Right renal cortex interstitium (tissue), 3 donors: ENCODE measurements around the gene EPS8. TPM values are rescaled to one million over a fixed set of nuclear protein-coding genes. Genes with fewer than 3 reads are reported as not detected.

Source experiments
- DNase-seq, 3 donors: peaks; one replicate each; pipeline ENCODE4 v3.0.0-alpha.2; 2013; ENCODE audit warnings: low read depth in 3 of 3, low spot score in 2 of 3
- polyA plus RNA-seq, 3 donors: library from polyadenylated mRNA; unstranded; fragments of 120-200 nt; gene quantifications; one replicate each; pipeline ENCODE4 v1.2.1, GENCODE V29; 2013; ENCODE audit not compliant: insufficient read length in 3 of 3

The EPS8 gene
- polyA plus RNA-seq, 3 donors = 62.4 to 62.7 (median 62.6) TPM

GRCh38 chr12:15800278-15800677, 11.1 kb upstream of the EPS8 start:
- no peak for DNase-seq

DNA sequence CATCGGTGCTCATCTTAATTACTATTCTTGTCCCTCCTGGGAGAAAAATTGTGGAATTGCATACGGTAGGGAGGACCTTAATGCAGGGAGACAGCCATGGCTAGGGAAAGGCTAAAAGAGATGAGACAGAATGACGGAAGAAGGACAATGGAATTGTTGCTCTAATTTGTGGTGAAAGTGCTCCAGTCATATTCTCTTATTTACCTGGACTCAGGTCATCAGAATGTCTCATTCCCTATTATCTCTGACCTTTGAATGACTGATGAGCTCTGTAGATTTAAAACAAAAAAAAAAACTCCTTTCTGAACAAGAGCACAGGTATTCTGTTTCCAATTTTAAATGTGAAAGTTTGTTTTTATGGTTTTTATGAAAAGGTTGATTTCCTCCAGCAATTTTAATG, 8.6 kb upstream of the EPS8 start:
- no peak for DNase-seq

GRCh38 chr12:15796493-15797141, 7.4 kb upstream of the EPS8 start:
- DNase-seq = no peak

- no peak for DNase-seq
Observed at GRCh38 chr12:15794836-15795235, 5.6 kb upstream of the EPS8 start.

- no peak for DNase-seq
Observed at GRCh38 chr12:15794196-15794595, 5.0 kb upstream of the EPS8 start.

- DNase-seq = peak in 1 of 3 donors; percentile 44
Observed at GRCh38 chr12:15788233-15789219, 662 bp downstream of the EPS8 start.

- DNase-seq = no peak
Observed at GRCh38 chr12:15787778-15788177, 1.4 kb downstream of the EPS8 start.

DNA sequence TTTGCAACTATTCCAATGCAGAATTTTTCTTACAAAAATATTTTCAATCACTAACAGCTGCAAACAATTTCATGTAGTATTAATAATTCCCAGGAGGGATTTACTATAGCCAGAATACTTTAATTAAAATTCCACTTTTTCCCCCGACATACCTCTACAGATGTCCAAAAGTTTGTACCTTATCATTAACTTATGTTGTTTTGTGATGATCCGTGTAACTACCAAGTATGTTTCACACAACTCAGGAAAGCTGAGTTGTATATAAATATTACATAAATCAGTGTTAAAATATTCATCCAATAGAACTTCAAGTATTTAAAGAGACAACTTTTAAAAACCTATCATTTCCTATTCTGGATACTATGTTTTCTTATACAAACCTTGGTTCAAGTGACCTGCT, 2.4 kb downstream of the EPS8 start:
- no peak for DNase-seq

DNA sequence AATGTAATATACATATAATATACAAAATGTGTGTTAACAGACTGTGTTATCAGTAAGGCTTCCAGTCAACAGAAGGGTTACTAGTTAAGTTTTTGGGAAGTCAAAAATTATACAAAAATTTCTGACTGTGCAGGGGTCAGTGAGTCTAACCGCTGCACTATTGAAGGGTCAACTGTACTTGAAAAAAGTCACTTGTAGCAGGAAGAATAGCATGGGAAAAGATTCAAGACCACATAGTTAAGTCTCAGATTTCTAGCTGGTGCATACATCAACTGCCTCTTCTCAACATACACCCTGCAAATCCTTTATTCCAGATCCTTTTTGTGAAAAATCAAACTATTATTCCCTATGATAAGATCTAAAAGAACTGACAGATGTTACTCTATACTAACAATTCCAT, 5.9 kb downstream of the EPS8 start:
- no peak for DNase-seq

DNA sequence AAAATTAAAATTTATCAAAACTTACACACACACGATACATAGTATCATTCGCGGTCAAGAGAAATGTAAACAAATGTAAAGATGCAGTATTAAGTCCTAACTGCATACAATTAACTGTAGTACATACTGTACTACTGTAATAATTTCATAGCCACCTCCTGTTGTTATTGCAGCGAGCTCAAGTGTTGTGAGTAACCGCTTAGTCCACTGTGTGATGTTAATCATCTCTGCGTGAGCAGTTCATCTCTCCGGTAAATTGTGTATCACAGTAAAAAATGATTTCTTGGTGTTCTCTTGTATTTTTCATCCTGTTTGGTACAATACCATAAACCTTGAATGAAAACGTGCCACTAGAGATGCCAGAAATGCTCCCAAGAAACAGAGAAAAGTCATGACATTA, 6.5 kb downstream of the EPS8 start:
- no peak for DNase-seq

DNA sequence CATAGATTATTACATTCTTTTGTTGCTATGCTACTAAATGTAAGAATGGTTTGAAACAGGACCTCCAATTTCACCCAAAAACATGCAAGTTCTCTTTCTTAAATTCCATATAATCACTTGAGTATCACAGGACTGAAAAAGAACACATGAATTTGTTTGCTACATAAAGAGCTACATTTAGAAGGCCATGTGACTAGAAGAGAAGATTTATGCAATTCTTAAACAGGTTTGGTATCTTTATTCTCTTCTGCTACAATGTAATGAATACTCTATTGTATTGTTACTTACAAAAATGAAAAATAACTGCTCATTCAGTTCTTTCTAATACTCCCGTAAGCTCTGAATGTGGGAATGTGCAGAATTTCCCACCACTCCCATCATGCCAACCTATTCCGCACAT, 9.3 kb downstream of the EPS8 start:
- no peak for DNase-seq

DNA sequence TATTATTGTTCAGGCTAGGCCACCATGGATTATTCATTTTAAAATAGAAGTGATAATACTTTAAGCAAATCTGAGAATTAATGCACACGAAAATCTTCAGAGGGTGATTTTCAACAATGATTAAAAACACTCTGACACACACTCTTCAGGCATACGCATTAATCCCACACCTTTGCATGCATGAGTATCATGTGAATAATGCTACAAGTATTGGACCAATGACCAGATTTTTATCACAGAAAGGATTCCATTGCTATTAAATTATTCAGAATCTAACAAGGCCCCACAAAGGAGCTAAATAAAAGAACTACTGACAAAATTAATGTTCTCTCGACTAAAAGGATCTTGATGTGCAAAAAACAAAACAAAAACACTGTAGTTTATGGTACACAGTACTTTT, 11.1 kb downstream of the EPS8 start:
- no peak for DNase-seq

GRCh38 chr12:15777355-15778012, 11.7 kb downstream of the EPS8 start:
- DNase-seq = no peak

DNA sequence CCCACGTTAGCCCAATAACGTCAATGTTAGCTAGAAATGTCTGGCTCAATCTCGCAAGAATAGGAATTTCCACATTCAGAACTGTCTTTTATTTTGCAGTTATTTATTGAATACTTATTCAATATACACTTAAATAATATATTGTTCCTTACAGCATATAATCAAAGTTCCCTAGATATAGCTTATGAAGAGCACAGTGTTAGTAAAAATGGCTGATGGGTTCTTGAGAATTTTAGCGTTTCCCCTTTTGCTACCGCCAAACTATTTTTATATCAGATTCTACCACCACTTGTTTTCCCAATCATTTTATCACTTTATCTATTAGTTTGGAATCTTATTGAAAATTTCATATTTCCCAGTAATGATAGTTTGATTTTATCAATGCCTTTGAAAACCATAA, 12.7 kb downstream of the EPS8 start:
- DNase-seq = no peak

GRCh38 chr12:15774819-15775218, 14.4 kb downstream of the EPS8 start:
- DNase-seq = no peak

GRCh38 chr12:15772405-15773018, 16.7 kb downstream of the EPS8 start:
- DNase-seq = no peak

DNA sequence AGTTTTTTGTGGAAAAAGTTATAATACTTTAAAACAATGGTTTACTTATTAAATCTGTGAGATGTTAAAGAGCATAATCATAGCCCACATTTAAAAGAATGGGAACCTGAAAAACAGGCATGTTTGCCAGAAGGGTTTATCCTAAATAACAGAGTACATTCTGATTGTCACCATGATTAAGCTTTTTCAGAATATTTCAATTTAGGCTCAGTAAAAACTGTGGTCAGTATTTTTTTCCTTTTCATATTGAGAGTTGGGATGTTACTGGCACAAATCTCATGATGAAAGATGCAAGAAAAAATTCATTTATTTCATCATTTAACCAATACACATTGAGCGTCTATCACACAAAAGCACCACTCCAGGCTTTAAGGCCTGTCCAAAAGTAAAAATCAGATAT, 18.6 kb downstream of the EPS8 start:
- DNase-seq = no peak

- no peak for DNase-seq
Observed at GRCh38 chr12:15770021-15770420, 19.2 kb downstream of the EPS8 start.

DNA sequence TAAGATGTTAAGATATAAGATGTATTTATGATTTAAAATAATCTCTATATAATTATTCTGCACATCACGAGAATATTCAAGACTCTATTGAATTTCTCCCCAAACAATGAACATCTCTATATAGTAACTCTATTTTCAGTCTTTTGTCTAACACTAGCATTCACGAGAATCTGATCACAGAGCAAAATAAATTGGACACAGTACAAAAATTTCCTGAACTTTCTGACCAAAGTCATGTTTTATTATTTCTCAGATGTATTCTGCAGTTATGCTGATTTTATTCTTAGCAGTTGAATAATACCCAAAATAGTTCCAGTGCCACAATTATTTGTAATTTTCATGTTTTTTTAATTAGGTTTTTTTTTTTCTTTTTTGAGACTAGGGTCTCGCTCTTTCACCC, 19.6 kb downstream of the EPS8 start:
- no peak for DNase-seq

DNA sequence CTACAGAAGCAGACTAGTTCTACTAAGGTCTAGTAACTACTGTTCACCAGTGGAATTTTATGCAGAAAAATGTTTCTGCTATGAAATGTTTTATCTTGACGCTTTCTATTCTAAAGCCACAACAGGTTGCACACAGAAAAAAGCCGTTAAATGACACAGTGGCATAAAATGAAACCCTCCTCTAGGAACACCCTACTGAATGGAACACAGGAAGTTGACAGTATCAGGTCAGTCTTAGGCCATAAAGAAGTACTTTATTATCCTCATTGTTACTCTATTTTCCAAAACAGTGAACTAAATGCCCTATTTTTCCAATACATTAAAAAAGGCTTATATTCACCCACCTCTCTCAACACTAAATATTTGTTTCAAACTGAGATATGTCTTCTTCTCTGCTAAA, 21.9 kb downstream of the EPS8 start:
- DNase-seq = no peak

DNA sequence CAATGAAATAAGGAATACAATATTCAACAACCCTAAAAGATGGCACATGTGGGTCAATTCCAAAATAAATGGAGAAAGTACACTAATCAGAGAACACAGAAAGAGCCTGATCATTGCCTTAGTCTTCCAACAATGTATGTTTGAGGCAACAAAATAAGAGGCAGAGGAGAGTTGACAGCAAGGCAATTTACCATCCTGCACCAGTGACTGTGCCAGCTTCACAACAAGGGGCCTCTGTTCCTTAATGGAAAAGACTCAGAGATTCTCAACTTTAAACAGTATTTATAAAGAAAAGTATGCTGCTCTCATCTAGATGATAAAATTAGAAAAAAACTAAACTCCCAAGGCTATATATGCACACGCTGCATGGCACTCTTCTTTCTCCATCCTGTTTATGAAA, 25.9 kb downstream of the EPS8 start:
- DNase-seq = no peak
